ENCODE data around the gene ARHGAP9.

- TF ChIP-seq CTCF (IDR thresholded peaks at IDR 0.05) (no peak), POLR2A (IDR thresholded peaks at IDR 0.05) (no peak), EP300 (IDR thresholded peaks at IDR 0.05) (no peak), POLR2AphosphoS5 (IDR thresholded peaks at IDR 0.05) (no peak)
Measured at GRCh38 chr12:57465030-57465746, 14.5 kb downstream of the ARHGAP9 start.
